Mesodermal cell (in vitro differentiated cells): ENCODE data around the gene OTX2.

ENCODE experiments used
- H3K27ac ChIP-seq: 2 replicates; pipeline ENCODE4 v1.7.0; 2013; ENCODE audit warnings: mild to moderate bottlenecking, low read depth, low read length, moderate library complexity; ENCODE audit not compliant: severe bottlenecking
- H3K36me3 ChIP-seq: 2 replicates; pipeline ENCODE4 v1.7.1; 2013; ENCODE audit warnings: mild to moderate bottlenecking, low read length, moderate library complexity; ENCODE audit not compliant: control insufficient read depth, insufficient read depth
- H3K4me1 ChIP-seq: one replicate; pipeline ENCODE4 v1.7.1; 2013; ENCODE audit warnings: mild to moderate bottlenecking, low read length; ENCODE audit not compliant: insufficient read depth, control insufficient read depth, poor library complexity, severe bottlenecking
- H3K4me3 ChIP-seq: 2 replicates; pipeline ENCODE4 v1.7.0; 2013; ENCODE audit warnings: low read length, control low read depth, mild to moderate bottlenecking; ENCODE audit not compliant: insufficient read depth, poor library complexity, severe bottlenecking; ENCODE audit errors: extremely low read depth
- H3K9me3 ChIP-seq: 2 replicates; pipeline ENCODE4 v1.7.1; 2013; ENCODE audit warnings: mild to moderate bottlenecking, low read length, moderate library complexity; ENCODE audit not compliant: control insufficient read depth
- WGBS, 2 experiments: methylation state at CpG; one replicate each; pipeline ENCODE4 v1.1.5; 2013; ENCODE audit warnings: missing lambda C conversion rate in 2 of 2; ENCODE audit not compliant: insufficient coverage in 2 of 2; 5-methylcytosine and 5-hydroxymethylcytosine counted together

The OTX2 gene

DNA sequence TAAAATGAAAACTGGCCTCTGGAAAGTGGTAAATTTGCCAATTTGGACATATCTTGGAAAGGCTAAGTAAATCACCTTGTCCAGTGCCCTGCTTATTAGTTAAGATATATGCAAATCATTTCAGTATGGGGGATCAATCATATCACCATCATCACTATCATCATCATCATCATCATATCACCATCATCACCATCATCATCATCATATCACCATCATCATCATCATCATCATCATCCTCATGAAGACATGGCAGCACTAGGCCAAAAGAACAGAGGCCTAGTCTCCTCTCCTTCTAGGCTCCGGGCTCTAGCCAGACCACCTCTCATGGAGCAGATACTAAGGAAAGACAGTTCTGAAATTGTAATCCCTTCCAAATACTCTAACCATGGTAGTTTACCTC is 20.3 kb downstream of the OTX2 start:
- no peak overlapping the region for H3K4me3 ChIP-seq
- H3K9me3 ChIP-seq, result no peaks in the 10 kb centered on the region
- H3K36me3 ChIP-seq, result no peaks in the 10 kb centered on the region
- H3K4me1 ChIP-seq, result peaks cover 4% of the 10 kb centered on the region
- 100% methylated on average over 1 of the region's 1 CpG; no CpG with 5 or more reads in 1 of the 2 experiments for WGBS, 2 experiments
- no peak overlapping the region for H3K27ac ChIP-seq

DNA sequence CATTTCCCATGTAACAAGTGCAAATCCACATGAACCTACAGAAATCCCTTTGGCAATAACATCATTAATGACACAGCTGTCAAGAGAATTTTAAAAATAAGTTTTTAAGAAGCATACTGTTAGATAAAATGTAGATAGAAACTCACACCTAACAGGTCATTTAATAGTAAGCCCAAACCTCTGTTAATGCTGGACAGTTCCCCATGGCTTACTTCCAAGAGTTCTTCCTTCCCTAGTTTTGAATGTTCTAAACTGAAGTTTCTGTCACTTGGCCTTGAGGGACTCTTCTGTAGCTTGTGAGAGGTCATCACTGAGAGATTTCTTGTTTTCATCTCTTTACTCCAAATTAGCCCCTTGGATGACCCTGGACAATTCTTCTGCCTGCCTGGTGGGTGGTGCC is 22.7 kb downstream of the OTX2 start:
- Histone ChIP-seq H3K9me3 (no peaks in the 10 kb centered on the region), H3K4me3 (no peak overlapping the region)

DNA sequence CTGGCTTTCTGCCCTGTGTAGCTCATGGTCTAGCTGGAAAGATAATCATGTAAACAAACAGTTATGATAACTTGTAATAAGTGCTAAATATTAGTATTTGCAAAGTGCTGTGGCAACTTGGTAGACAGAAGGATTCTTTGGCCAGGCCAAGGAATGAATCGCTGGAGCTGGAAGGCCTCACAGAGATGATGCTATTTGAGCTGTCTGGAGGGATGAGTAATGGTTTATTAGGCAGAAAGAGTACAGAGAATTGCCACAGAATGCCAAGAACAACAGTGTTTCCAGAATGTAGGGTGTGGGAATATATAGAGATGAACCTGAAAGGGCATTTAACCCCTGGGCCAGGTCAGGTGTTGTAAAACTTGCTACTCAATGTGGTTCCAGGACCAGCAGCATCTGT is 27.6 kb downstream of the OTX2 start:
- WGBS, 2 experiments, result 67 to 100% methylated on average over 1 of the region's 1 CpG
- H3K4me3 ChIP-seq, result no peak overlapping the region
- H3K36me3 ChIP-seq, result no peaks in the 10 kb centered on the region
- no peak overlapping the region for H3K27ac ChIP-seq
- H3K4me1 ChIP-seq, result no peaks in the 10 kb centered on the region
- no peaks in the 10 kb centered on the region for H3K9me3 ChIP-seq

More for the DNA sequence above, 22.7 kb downstream of the OTX2 start:
- Histone ChIP-seq H3K27ac (no peak overlapping the region), H3K4me1 (no peaks in the 10 kb centered on the region), H3K36me3 (no peaks in the 10 kb centered on the region)

DNA sequence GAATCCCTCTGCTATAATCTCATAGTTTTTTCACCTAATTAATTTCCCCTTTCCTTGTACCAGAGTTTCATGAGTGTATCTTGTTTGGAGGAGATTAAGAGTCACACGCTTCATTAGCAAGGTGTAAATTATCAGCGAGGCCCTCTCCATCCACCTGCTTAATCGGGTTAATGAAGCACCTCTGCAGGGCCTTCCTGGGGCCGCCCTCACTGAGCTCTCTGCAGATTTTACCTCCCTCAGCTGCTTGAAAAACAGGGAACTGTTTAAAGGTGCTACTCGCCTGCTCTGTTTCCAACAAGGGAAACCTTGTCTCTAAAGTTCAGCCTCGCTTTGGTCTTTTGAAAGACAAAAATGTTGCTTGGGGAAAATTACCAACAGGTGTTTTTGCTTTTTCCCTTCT is 35.8 kb downstream of the OTX2 start:
- H3K4me1 ChIP-seq, result no peaks in the 10 kb centered on the region
- H3K36me3 ChIP-seq, result no peaks in the 10 kb centered on the region
- H3K9me3 ChIP-seq, result no peaks in the 10 kb centered on the region
- no peak overlapping the region for H3K4me3 ChIP-seq
- WGBS, 2 experiments, result 71 to 80% methylated on average over 3 to 4 of the region's 6 CpGs
- no peak overlapping the region for H3K27ac ChIP-seq

DNA sequence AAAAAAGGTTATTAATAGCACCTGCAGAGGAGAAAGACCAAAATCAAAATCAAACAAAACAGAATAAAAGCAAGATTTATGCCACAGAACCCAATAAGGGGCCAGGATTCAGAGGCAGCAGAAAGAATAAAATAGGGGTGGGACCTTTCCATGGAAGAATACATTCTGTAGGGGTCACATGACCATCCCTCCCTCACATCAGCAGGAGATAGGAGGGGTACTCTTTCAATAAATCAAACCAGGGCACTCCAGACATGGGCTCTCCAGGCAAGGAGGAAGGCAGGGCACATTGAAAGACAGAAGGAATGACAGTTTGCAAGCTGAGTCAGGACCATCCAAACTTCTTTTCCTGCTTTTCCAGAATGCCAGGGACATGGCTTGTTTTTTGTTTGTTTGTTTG is 39.8 kb downstream of the OTX2 start:
- no peaks in the 10 kb centered on the region for H3K9me3 ChIP-seq
- H3K4me3 ChIP-seq, result no peak overlapping the region
- H3K4me1 ChIP-seq, result no peaks in the 10 kb centered on the region
- no peak overlapping the region for H3K27ac ChIP-seq
- no peaks in the 10 kb centered on the region for H3K36me3 ChIP-seq

DNA sequence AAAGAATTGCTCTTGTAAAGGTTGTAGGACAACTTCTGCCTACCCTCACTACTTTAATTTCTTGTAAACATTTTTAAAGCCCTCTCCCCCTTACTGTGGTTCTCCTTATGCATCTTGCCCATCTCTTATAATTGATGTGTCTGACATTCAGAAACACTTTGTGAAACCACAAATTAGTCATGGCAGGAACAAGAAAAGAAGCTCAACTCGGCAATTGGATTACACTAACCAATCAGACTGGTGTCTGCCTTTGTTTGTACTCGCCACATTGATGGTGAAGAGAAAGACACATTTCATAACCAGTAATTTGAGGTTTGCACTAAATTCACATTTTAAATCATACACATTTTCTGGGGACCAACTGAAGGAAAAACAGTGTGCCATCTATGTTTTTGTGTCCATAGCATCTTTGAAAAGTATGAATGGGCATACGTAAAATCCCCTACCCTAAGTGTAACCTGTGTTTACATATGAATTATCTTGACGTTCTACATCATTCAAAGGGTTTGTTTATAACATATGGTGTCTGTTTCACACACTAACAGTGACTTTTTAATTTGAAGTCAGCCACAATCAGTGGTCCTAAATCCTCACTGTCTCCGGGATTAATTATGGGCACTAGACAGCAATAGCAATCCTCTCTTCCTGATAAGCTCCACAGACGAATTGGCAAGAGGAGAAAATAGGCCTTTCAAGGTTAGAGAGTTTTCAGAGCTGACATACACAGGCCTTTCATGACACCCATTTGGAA is 49.9 kb downstream of the OTX2 start:
- Histone ChIP-seq H3K27ac (no peak overlapping the region), H3K36me3 (no peaks in the 10 kb centered on the region), H3K9me3 (no peaks in the 10 kb centered on the region), H3K4me1 (no peaks in the 10 kb centered on the region), H3K4me3 (no peak overlapping the region)
- WGBS, 2 experiments, result 71 to 90% methylated on average over 1 to 2 of the region's 6 CpGs

DNA sequence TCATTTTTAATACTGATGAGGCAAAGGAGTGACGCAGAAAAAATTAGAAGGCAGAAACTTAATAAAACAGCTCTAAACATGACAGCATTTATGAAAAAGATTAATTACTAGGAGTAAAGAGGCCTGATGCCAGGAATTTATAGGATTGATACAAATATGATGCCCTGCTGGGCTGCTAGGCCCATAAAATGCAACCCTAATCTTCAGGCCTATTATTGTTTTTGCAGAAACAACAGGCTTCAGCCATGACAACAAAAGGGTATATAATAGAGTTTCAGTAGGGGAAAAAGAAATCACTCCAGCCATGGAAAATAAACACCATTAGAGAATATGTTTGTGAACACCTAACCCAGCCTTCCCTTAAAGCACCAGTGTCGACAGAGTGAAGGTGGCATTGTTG is 50.6 kb downstream of the OTX2 start:
- Histone ChIP-seq H3K27ac (no peak overlapping the region), H3K36me3 (no peaks in the 10 kb centered on the region), H3K9me3 (no peaks in the 10 kb centered on the region), H3K4me3 (no peak overlapping the region), H3K4me1 (no peaks in the 10 kb centered on the region)
- WGBS, 2 experiments, result no CpG with 5 or more reads among the region's 2 CpGs

DNA sequence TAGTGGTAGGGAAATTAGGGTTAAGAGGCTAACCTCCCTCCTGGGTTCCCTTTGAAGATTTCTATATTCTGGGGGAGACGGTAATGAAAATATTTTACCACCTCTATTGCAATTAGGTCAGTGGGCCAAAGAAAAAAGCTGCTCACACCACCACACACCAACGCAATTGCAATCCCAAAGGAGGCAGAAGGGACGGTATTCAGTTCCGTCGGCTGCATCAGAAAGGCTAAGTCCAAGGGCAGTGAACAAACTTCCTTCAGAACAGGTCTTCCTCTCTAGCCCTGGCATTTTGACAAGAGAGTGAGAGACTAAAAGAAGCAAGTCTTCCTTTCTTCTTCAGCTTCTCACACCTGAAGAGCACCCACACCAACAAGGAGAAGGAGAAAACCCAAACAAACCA is 51.2 kb downstream of the OTX2 start:
- no peaks in the 10 kb centered on the region for H3K36me3 ChIP-seq
- no peak overlapping the region for H3K4me3 ChIP-seq
- H3K4me1 ChIP-seq, result no peaks in the 10 kb centered on the region
- H3K9me3 ChIP-seq, result no peaks in the 10 kb centered on the region
- no peak overlapping the region for H3K27ac ChIP-seq
- 93% methylated on average over 4 of the region's 5 CpGs; no CpG with 5 or more reads in 1 of the 2 experiments for WGBS, 2 experiments

DNA sequence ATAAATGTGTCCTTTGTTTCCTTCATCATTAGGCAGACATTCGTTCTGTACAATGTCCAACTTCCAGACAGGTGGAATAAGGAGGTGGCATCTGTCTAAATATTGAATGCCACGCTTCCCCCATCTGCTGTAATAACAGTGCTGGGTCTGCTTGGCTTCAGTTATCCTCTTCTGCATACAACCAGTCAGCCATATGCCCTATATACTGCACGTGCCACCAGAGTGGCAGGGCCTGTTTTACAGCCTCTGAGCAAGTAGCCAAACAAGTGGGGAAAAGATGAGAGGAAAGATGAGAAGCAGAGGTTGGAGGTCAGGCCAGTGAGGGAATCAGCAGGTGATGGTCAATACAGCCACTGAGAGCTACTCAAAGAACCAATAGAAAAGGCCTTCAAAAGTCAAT is 55.4 kb downstream of the OTX2 start:
- WGBS, 2 experiments, result 92% methylated on average over 2 of the region's 3 CpGs; no CpG with 5 or more reads in 1 of the 2 experiments
- Histone ChIP-seq H3K27ac (no peak overlapping the region), H3K4me3 (no peak overlapping the region), H3K36me3 (no peaks in the 10 kb centered on the region), H3K9me3 (no peaks in the 10 kb centered on the region), H3K4me1 (no peaks in the 10 kb centered on the region)

DNA sequence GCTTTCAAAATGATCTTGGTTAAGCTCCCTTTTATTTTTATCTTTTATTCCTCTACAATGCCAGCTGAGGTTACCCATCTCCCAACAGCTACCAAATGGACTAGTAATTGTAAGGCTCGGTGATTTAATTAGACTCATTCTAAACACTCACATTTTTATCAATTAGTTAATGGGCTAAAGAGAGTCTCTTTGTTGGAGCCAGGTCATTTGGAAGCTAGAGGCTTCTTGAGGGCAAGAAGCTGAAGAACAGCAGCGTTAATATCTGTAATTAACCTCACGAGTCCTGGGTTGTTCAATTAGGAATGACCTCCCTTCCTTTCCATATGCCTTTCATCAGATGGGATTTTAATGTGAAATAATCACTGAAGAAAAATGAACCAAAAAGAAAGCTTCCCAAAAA is 56.9 kb downstream of the OTX2 start:
- H3K4me1 ChIP-seq, result no peaks in the 10 kb centered on the region
- no peak overlapping the region for H3K27ac ChIP-seq
- WGBS, 2 experiments, result 100% methylated on average over 1 of the region's 3 CpGs
- no peaks in the 10 kb centered on the region for H3K9me3 ChIP-seq
- H3K36me3 ChIP-seq, result no peaks in the 10 kb centered on the region
- H3K4me3 ChIP-seq, result no peak overlapping the region

DNA sequence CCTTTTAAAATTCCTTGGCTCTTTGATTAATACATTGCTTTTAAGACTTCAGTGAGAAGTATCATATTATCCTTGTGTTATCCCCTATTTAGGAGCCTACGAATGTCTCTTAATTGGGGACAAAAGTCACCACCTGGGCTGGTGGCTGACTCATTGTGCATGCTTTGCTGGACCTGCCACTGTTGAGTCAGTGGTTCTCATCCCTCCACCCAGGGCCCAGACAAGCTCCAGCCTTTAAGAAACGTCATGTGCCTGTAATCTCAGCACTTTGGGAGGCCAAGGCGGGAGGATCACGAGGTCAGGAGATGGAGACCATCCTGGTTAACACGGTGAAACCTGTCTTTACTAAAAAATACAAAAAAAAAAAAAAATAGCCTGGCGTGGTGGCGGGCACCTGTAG is 57.9 kb downstream of the OTX2 start:
- H3K36me3 ChIP-seq, result no peaks in the 10 kb centered on the region
- H3K27ac ChIP-seq, result no peak overlapping the region
- no peaks in the 10 kb centered on the region for H3K4me1 ChIP-seq
- no peaks in the 10 kb centered on the region for H3K9me3 ChIP-seq
- 74 to 87% methylated on average over 3 to 5 of the region's 7 CpGs for WGBS, 2 experiments
- H3K4me3 ChIP-seq, result no peak overlapping the region
